ENCODE data around the gene RXRA. TPM values are rescaled to one million over a fixed set of nuclear protein-coding genes. Genes with fewer than 3 reads are reported as not detected.

RXRA gene
- total and polyA plus RNA-seq, 2 of the 13 experiments (the other 11 are each of a cell fraction or from before 2014, with no cell fraction given): 18.9 to 29.2 TPM

- Histone ChIP-seq H2AFZ (ENCODE audit: low read length) (no peak overlapping the region), H3K4me2 (ENCODE audit: low read depth, low read length) (no peak overlapping the region), H3K27me3 (ENCODE audit: control insufficient read depth in 1 of 2, insufficient read depth in 2 of 2, low read length in 2 of 2) (no peaks in the 10 kb centered on the region), H3K9ac (ENCODE audit: insufficient read depth, low read depth, low read length) (no peak overlapping the region), H3K4me1 (ENCODE audit: insufficient read depth, low read length) (no peaks in the 10 kb centered on the region), H3K9me3 (ENCODE audit: low read length) (no peaks in the 10 kb centered on the region), H3K4me3 (replicated peaks in 1 of 3; ENCODE audit: insufficient read depth in 1 of 3, low read depth in 2 of 3, low read length in 3 of 3) (no peak overlapping the region), H3K27ac (ENCODE audit: extremely low read length, insufficient read depth, low read length) (no peak overlapping the region), H4K20me1 (ENCODE audit: insufficient read depth, low read length) (peaks cover 12% of the 10 kb centered on the region; the same call in 1 of the 2 replicates), H3K36me3 (replicated peaks in 1 of 2; ENCODE audit: control insufficient read depth in 1 of 2, insufficient read depth in 2 of 2, low read length in 2 of 2) (peaks cover 13 to 36% of the 10 kb centered on the region in 2 experiments; a peak in 3 of 5 replicates), H3K79me2 (ENCODE audit: insufficient read depth, low read length) (no peaks in the 10 kb centered on the region)
- in situ Hi-C loops (cut with HindIII; ENCODE audit: extremely low pct_ligation_motif_present, low pct_unique_long_range_greater_than_20kb): no loop called here
- 98% methylated on average over 8 of the region's 17 CpGs for WGBS (ENCODE audit: low lambda C conversion rate)
- ChIA-PET CTCF (ENCODE audit: low intra/inter-chr PET ratio, low total read pairs) (no interaction called here), POLR2A (no interaction called here)
- TF ChIP-seq MTA3 (CRISPR knock-in tag; IDR thresholded peaks at IDR 0.05) (no peak), ZNF225 (CRISPR knock-in tag; IDR thresholded peaks at IDR 0.05) (no peak), SKI (IDR thresholded peaks at IDR 0.05; ENCODE audit: partially characterized antibody) (no peak), HNF4G (IDR thresholded peaks at IDR 0.05; ENCODE audit: borderline replicate concordance, low read depth, low read length) (no peak), HNF4G (CRISPR knock-in tag; IDR thresholded peaks at IDR 0.05; ENCODE audit: borderline replicate concordance, low read depth) (no peak), EHMT2 (IDR thresholded peaks at IDR 0.05; ENCODE audit: borderline replicate concordance, low read depth, low read length) (no peak), PHF20 (CRISPR knock-in tag; IDR thresholded peaks at IDR 0.05) (no peak), ZNF362 (CRISPR knock-in tag; IDR thresholded peaks at IDR 0.05; ENCODE audit: borderline replicate concordance) (no peak), DDIT3 (CRISPR knock-in tag; IDR thresholded peaks at IDR 0.05) (no peak), GMEB1 (CRISPR knock-in tag; IDR thresholded peaks at IDR 0.05; ENCODE audit: borderline replicate concordance) (no peak), ZNF263 (CRISPR knock-in tag; IDR thresholded peaks at IDR 0.05) (no peak), SP5 (CRISPR knock-in tag; IDR thresholded peaks at IDR 0.05; ENCODE audit: borderline replicate concordance, low read depth) (no peak), NFIC (IDR thresholded peaks at IDR 0.05; ENCODE audit: low read length) (no peak), RNF2 (conservative IDR thresholded peaks at IDR 0.05; ENCODE audit: low read depth) (no peak)
- ATAC-seq (no peak), DNase-seq (ENCODE audit: low spot score) (no peak), FAIRE-seq (no peak)
- intact Hi-C loops (cut with micrococcal nuclease; ENCODE audit: unreplicated experiment): no loop called here
- BruUV-seq (replicated peaks): no TSS peak
Observed at GRCh38 chr9:134410071-134410834, 84.0 kb downstream of the RXRA start.
